SK-N-MC (cell line): ENCODE results near the gene INIP.

Experiments used
- EZH2 ChIP-seq: fragments of 200-600 bp; sonication (generic); IDR thresholded peaks from one replicate; pipeline ENCODE4 v1.6.1; 2017; ENCODE audit warnings: antibody characterized with exemption
- POLR2AphosphoS5 ChIP-seq: IDR thresholded peaks from 2 replicates; pipeline ENCODE4 v1.6.1; 2012; ENCODE audit warnings: mild to moderate bottlenecking, low read depth, low read length, borderline replicate concordance

- no peak for TF ChIP-seq EZH2
- no peak for TF ChIP-seq POLR2AphosphoS5
Observed at GRCh38 chr9:112757940-112758339, 40.0 kb upstream of the INIP start.
